ENCODE data around the gene GPR63.

The GPR63 gene, protein sequence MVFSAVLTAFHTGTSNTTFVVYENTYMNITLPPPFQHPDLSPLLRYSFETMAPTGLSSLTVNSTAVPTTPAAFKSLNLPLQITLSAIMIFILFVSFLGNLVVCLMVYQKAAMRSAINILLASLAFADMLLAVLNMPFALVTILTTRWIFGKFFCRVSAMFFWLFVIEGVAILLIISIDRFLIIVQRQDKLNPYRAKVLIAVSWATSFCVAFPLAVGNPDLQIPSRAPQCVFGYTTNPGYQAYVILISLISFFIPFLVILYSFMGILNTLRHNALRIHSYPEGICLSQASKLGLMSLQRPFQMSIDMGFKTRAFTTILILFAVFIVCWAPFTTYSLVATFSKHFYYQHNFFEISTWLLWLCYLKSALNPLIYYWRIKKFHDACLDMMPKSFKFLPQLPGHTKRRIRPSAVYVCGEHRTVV

DNA sequence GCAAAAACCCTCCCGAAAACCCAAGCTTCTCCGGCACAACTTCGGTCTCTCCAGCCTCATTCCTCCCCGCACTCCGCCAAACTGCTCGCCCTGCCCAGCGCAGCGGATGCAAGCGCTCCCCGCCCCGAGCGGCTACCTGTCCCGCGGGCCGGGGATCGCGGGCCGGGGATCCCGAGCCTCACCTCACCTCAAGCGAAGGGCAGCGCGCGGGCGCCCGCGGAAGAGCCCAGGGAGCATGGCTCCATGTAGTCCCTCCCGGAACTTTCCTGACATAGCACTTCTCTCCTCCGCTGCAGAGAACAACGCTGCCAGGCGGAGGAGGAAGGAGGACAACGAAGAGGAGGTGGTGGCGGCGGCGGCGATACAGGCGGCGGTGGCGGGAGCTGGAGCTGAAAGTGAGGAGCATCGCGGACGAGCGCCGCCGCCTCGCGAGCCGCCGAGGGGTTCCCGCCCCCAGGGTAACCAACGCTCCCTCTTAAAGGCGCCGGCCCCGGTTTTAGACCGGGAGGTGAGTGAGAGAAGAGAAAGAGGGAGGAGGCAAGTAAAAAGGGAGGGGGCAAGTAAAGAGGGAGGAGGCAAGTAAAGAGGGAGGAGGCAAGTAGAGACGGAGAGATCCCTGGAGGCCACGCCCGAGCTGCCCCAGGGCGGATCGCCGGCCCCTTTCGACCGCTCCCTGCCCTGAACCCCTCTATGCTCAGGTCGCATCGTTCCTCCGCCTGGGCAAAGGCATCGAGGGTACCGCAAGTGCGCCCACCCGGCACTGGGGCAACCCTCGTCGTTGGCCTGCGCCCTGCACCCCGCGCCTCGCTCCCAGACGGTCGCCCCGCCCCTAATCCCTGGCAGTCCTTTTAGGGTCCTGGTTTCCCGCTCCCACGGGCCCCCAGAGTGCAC, at the start of gene GPR63:
GPR63 (minus strand) TSS at position 397 of the 891 bp plus-strand sequence. CDS start 37,746 bp downstream, outside the sequence.
- peak; percentile 53 to 64 for DNase-seq

DNA sequence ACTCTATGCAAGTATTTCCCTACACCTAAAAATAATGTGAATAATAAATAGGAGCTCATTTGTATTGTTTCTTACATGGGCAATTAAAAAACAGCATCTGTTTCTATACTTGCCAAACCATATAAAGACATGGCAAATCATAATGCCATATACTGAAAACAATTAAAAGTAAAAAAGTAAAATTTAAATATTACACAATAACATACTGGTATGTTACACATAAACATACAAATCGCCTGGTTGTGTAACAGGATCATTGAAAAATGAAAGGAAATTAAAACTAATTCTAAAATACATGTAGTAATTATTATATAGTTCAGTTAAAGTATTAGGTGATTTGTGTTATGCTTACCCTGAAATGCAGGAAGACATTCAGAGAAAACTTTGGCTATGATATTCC, 49.2 kb upstream of the GPR63 start:
- no peak for DNase-seq

DNA sequence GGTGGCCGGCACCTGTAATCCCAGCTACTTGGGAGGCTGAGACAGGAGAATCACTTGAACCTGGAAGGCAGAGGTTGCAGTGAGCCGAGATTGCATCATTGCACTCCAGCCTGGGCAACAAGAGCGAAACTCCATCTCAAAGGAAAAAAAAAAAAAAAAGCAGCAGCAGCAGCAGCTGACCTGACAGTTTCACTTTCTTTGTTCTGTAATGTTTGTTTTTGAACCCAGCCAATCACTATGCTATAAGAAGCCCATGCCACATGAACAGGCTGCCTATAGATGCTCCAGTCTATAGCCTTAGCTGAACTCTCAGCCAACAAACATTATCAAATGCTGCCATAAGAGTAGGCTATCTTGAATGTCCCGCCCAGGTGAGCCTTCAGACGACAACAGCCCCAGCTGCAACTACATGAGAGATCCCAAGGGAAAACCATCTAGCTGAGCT, 47.9 kb upstream of the GPR63 start:
- DNase-seq, result peak in 1 of 2 experiments; percentile 18

DNA sequence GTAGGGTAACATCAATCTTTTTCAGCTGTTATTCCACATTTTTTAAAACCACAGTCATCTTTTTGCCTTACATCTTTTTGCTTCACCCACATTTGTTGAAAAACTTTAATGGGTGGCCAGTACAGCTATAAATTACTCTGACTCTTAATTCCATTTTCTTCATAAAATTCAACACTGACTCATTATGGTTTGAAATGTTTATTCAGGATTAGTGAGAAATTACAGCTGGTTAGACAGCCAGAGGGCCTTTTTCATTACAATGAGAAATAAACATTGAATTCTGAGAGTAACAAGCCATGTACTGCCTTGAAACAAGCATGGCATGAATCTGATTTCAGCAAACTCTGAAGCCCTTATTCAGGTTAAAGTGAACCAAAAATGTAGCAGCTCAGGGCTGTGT, 40.9 kb upstream of the GPR63 start:
- no peak for DNase-seq

DNA sequence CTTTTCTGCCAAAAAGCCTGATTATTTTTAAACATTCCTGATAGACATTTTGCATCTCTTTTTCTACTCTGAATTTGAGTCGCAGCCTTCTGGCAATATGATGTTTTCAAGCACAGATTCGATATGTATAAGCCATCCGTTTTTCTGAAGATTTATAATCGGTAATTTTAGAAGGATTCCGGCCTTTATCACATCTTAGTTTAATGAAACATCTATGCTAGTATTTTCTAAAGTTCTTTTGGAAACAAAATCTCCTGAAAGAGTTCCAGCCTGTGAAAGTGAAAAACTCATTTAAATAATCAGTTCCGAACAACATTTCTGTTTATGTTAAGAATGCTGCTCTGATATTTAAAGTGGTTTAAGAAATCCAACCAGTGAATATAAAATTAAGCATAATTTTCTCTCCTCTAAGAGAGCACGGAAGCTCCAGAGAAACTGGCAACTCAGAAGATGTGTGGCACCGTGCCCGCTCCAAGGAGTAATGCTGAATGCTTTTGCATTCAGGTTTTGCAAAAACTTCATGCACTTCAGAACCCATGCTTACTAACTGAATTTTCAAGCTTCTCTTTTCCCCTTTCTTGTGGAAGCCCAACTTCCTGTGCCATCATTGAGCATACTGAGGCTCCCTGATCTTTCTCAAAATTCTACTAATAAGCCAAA, 39.7 kb upstream of the GPR63 start:
- no peak for DNase-seq

DNA sequence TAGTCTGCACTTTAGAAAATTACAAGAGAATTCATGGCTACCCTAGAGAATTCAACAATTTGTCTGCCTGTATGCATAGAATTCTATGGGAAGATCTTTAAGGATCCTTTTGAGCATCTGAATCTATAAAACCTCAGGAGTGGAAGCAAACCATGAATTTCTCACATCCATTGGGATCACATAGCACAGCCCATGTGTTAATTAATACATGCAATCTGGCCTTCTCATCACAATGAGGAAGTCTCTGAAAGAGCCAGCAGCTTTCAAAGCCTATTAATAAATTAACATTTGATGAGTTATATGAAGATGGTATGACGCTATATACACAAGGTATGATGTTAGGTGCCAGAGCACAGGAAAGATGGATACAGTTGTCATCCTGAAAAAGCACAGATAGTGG, 35.7 kb upstream of the GPR63 start:
- DNase-seq, result no peak

DNA sequence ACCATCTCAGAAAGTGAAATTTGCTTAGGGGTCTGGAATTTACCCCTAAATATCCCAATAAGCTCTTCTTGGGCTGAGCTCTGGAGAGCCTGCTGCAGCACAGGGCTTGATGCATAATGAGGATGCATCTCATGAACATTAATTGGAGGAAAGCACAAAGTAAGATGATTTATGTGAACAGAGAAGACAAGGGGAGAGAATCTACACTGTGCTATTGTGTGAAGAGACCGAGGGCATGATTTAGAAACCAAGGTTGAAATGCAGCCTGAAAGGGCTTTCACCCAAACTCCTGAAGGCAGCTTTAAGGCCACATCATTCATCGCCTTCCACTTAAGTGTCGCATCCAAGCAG, 27.8 kb upstream of the GPR63 start:
- DNase-seq, result no peak

DNA sequence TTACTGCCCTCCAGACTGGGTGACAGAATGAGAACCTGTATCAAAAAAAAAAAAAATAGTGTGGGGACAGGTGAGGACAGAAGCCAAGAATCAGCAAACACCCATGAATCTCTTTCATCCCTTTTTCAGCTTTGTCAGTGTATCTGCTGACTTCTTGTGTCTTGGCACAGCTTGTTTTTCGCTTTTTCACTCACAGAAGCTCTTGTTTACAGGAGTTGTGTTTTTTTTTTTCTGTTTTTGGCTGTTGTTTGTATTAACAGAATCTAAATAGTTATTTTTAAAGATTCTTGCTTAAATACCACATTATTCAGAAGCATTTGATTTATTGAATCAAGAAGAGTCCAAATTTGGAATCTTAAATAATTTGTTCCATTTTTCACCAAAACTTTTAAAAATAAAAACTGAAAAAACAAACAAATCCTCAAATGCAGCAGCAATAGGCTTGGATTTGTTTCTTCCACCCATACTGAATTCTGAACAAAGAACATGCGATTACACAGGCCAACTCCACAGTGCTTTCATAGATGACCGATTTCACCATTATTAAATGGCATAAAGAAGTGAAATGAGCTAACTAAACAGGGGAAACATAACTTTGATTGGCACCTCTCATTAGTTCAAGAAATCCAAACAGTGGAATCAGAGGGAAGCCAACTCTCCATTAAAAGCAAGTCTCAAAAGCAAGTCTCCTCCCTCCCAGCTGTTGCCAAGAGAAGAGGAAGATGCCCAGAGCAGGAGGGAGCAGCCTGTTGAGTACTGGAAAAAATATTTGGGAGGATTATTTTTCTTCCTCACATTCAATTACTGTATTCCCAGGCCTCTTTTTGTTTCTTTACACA, 27.2 kb upstream of the GPR63 start:
- no peak for DNase-seq

DNA sequence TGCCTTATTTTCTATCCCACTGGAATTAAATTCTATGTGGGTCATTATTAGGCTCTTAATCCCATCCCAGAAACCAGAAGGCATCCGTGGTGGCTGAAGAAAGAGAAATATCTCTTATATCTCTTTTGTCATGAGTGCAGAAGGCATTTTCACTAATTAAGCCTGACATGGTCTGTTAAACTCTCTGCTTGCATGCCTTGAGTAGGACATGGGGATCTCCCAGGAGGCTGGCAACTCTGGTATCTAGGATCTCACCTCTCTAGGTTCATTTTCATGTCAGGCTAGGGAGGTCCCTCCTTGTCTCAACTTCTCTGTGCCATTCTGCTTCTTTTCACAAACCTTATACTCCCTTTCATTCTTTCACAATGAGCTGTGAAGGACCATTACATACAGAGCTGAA, 25.3 kb upstream of the GPR63 start:
- no peak for DNase-seq

DNA sequence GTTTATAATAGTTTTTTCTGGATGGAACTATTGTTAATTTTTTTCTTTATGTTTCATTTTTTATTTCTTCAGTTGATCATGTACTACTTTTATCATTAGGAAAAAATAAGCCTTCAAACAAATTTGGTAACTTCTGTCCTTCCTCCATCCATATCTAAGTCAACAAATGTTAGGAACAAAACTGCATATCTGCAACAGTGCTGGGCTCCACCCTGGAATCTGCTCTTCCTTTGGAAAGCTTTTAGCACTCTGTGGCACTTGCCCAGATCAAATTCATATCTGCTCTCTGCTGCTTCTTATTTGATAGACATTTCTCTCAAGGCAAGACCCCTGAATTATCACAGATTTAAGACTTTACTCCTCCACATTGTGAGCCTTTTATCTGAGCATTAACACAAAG, 24.3 kb upstream of the GPR63 start:
- DNase-seq, result no peak

DNA sequence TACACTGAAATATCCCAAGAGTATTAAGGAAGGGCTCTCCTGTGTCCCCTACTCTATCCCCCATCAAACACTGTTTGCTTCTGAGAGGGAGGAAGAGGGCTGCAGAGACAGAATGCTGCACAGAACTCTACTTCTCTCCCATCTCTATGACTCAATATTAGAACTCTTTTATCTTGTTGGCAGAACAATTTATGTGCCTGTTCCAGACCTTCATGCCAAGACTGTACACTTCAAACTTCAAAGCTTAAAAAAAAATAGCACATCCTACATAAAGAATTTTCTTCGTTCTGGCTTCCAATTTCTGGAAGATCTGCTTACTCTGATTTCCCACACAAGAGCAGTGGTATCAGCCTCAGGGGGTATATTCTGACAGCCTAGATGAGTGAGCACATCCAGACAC, 19.6 kb upstream of the GPR63 start:
- DNase-seq, result no peak

DNA sequence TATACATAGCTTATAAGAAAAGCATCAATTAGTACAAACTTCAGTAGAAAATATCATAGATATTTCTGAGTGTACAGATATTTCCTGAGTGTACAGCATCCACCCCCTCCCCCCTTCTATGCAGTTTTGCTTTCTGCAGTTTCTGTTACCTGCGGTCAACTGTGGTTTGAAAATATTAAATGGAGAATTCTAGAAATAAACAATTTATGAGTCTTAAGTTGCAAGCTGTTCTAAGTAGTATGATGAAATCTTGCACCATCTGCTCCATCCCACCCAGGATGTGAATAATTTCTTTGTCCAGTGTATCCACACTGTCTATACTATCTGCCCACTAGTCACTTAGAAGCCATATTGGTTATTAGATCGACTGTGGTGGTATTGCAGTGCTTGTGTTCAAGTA, 15.8 kb upstream of the GPR63 start:
- no peak for DNase-seq

DNA sequence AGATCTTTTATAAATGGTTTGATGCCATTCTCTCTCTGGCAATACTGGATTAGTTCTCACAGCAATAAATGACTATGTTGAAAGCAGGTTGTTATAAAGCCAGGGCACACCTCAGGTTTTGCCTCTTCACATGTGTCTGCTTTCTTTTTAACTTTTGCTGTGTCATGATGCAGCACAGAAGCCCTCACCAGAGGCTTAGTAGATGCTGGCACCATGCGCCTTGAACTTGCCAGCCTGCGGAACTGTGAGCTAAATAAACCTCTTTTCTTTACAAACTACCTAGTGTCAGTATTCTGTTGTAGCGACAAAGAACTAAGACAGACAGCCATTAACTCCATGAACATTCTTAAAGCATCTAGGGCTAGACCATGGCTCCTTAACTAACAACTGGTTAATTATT, 15.3 kb upstream of the GPR63 start:
- no peak for DNase-seq

DNA sequence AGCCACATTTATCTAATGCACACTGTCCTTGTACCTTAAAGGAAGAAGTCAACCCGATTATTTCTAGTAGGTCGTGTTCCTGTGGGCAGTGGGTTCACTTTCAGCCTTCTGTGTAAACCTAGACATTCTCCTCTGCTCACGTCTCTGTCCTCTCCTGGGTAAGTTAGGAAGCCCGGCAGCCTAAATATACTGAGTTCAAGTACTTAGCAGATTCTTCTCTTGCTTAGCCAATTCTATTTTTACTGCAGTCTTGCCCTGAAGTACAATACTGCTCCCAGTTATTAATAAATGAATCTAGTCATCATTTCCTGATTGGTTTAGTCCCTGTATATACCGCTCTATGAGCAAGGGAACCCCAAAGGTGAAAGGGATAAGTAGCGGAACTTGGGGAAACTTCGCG, 14.6 kb upstream of the GPR63 start:
- DNase-seq, result no peak

DNA sequence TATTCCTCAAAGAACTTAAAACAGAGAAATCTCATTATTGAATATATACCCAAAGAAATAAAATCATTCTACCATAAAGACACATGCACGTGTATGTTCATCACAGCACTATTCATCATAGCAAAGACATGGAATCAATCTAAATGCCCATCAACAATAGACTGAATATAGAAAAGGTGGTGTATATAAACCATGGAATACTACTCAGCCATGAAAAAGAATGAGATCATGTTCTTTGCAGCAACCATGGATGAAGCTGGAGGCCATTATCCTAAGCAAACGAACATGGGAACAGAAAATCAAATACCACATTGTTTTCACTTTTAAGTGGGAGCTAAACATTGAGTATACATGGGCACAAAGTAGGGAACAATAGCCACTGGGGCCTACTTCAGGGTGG, 12.3 kb upstream of the GPR63 start:
- no peak for DNase-seq

DNA sequence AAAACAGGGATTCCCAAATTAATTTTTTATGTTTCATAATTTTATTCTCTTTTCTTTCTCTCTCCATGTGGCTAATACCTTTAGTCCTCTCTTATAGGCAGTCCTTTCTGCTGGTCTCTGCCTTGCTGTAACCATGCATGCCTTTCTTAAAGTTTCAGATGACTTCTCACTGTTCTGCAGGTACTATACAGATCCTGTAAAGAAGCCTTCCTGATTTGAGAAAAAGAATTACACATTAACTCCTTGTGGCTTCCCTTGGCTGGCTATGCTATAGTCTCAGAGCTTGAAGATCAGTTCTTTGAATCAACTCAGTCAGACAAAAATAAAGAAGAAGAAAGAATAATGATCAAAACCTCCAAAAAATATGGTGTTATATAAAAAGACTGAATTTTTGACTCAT, 7.3 kb upstream of the GPR63 start:
- DNase-seq, result no peak

DNA sequence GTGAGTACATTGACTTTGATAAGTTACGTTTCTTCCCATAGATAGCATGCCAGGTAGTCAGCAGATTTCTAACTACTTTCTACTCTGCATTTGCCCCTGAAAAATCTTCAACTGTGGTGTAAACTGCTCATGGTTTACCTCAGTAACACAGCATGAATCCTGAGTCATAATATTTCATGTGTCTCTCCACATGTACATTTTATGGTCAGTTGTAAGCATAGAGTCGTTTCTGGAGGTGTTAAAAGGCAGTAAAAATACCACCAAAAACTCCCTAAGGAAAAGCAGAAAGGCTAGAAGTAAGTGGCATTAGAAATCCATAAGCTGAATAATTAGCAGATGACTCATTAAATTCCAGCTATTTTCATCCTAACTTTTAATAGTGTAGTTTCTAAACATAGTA, 4.1 kb upstream of the GPR63 start:
- DNase-seq, result no peak

DNA sequence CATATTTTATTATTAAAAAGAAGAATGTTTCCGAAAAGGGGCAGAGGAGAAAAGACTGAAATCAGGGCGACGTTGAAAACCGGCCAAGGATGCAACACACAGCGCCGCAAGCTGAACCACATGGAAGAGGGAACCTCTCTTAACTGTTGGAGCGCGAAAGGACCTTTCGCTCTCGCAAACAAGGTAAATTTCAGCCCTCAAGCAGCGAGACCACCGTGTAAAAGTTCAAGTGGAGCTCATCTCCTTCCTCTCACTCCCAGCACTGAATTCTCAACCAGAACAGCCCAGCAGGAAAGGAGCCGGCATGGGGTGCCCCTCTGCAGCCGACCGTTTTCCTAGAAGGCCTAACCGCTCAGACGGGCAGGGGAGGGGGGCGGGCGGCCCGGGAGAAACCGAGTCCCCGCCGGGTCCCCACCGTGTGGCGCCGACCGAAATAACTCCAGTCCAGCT, 621 bp downstream of the GPR63 start:
- DNase-seq, result peak in 1 of 2 experiments; percentile 6

DNA sequence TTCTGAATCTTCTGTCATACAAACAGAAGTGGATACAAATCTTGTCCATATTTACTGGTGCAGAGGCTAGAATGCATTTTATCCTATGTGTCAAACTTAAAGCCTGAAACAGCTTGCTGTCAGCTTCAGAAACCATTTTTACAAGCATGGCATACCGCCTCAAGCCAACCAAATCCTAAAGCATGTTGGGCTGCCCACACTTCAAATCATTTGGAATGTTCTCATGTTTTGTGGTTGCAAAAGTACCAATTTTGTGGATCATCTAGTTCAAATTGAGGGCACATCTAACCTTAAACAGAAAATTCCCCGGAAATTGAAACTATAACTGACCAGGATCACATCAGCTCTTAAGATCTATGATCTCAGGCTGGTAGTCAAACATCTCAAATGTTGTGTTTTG, 3.2 kb downstream of the GPR63 start:
- no peak for DNase-seq

DNA sequence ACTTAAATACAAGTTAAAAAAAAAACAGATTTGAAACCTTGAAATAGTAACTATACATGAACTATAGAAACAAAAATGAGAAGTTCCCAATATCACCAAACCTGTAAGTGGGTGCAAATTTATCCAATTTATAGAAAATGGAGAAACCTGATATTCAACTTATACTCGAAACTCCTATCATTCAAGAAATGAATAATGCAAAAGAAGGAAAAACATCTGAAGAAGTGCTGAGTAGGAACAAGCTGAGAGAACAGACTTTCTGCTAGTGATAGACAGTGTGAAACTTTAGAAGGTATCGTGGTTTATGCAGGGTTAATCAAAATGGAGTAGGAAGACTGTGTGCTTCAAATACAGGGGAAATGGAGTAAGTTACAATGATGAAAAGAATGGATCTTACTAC, 4.5 kb downstream of the GPR63 start:
- no peak for DNase-seq

DNA sequence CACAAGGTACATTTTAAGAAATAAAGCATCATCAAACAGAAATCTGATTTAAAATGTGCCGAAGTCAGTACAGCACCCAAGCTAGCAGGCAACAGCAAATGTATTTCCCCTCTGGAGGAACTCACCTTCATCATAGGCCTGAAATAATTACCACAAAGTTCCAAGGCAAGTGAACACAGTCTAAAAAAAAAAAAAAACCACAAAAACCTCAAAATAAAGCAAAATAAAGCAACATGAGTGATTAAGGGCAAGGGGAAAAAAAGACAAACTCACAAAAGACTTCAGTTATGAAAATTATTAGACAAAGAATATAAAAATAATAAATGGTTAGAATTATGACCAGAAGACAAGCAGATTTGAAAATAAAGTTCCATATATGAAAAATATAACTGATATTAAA, 10.4 kb downstream of the GPR63 start:
- no peak for DNase-seq

DNA sequence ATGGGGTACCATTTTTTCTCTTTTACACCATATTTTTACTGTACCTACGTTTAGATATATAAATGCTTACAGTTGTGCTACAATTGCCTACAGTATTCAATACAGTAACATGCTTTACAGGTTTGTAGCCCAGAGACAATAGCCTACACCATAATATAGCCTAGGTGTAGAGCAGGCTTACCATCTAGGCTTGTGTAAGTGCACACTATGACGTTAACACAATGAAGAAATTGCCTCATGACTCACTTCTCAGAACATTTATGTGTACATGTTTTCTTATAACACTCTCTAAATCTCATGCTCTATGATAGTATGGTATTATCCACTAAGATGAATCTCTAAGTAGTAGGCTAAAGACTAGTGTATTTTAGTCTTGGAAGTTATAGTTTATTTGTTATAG, 13.5 kb downstream of the GPR63 start:
- DNase-seq, result no peak

DNA sequence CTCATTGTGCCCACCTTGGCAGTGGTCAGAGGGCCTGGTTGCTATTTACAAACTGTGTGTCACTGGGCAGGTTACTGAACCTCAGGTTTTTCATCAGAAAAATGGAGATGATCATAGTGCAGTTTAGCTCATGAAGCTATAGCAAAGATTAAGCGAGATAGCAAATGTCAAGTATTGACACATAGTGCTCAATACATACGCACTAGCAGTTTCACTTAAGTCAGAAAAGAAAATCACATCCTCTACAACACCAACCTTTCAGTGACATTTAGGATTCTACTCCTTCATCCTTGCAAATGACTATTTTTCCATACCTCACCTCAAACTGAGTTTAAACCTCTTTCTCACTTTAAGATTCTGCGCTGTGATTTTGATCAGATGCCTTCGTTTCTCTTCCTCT, 16.2 kb downstream of the GPR63 start:
- DNase-seq, result no peak

All from NCI-H1930 (cell line).